PC-3 (cell line): ENCODE measurements around the gene EIF3I. TPM values are rescaled to one million over a fixed set of nuclear protein-coding genes. Genes with fewer than 3 reads are reported as not detected.

Experiments
- ATAC-seq: fragments of 200-7000 bp; cut with Tn5 transposase; 2 replicates; pipeline ENCODE4 v1.9.1; 2020; ENCODE audit warnings: mild to moderate bottlenecking, moderate library complexity
- BruUV-seq: library from RNA; stranded (reverse); fragments of 400-500 nt; replicated peaks from 2 replicates; lab custom pipeline; 2021; lab: Mats Ljungman, UMichigan
- CTCF ChIA-PET: fragments of 300-600 bp; sonication (Branson Sonifier 250); formaldehyde crosslinking; loops from one replicate; lab custom pipeline; 2022; ENCODE audit warnings: antibody characterized with exemption; lab: Charles Lee
- POLR2A ChIA-PET: fragments of 300-600 bp; sonication (Branson Sonifier 250); formaldehyde crosslinking; loops from one replicate; lab custom pipeline; 2022; ENCODE audit warnings: antibody characterized with exemption; ENCODE audit not compliant: unreplicated experiment; lab: Charles Lee
- DNase-seq: peaks from one replicate; pipeline ENCODE4 v3.0.0-alpha.2; 2015
- H2AFZ ChIP-seq: fragments of 300-600 bp; sonication (generic); 2 replicates; pipeline ENCODE4 v1.6.0; 2016; ENCODE audit warnings: antibody characterized with exemption, low read length
- H3F3A ChIP-seq: fragments of 300-600 bp; sonication (generic); one replicate; pipeline ENCODE4 v1.6.0; 2017; ENCODE audit warnings: antibody characterized with exemption, low read length, control low read depth, mild to moderate bottlenecking; ENCODE audit not compliant: unreplicated experiment
- H3K27ac ChIP-seq: fragments of 300-600 bp; sonication (generic); 2 replicates; pipeline ENCODE4 v1.5.1; 2016; ENCODE audit warnings: mild to moderate bottlenecking, low read length
- H3K27me3 ChIP-seq: fragments of 300-600 bp; sonication (generic); 2 replicates; pipeline ENCODE4 v1.6.1; 2016; ENCODE audit warnings: low read length, mixed read lengths
- H3K36me3 ChIP-seq: fragments of 300-600 bp; sonication (generic); 2 replicates; pipeline ENCODE4 v1.6.1; 2016; ENCODE audit warnings: low read depth, mixed run types, low read length, mixed read lengths
- H3K4me1 ChIP-seq: fragments of 300-600 bp; sonication (generic); 2 replicates; pipeline ENCODE4 v1.5.1; 2016; ENCODE audit warnings: low read length; ENCODE audit not compliant: insufficient read depth
- H3K4me2 ChIP-seq: fragments of 300-600 bp; sonication (generic); 2 replicates; pipeline ENCODE4 v1.6.0; 2016; ENCODE audit warnings: low read length
- H3K4me3 ChIP-seq: fragments of 300-600 bp; sonication (generic); 2 replicates; pipeline ENCODE4 v1.5.1; 2016; ENCODE audit warnings: mild to moderate bottlenecking, low read length, mixed read lengths
- H3K79me2 ChIP-seq: fragments of 300-600 bp; sonication (generic); 2 replicates; pipeline ENCODE4 v1.6.1; 2017; ENCODE audit warnings: low read length, mixed read lengths
- H3K9ac ChIP-seq: fragments of 300-600 bp; sonication (generic); 2 replicates; pipeline ENCODE4 v1.6.0; 2016; ENCODE audit warnings: mild to moderate bottlenecking, low read length
- H3K9me2 ChIP-seq: fragments of 300-600 bp; sonication (generic); replicated peaks from 2 replicates; pipeline ENCODE4 v1.6.1; 2016; ENCODE audit warnings: mixed run types, low read length, mixed read lengths
- H3K9me3 ChIP-seq: fragments of 300-600 bp; sonication (generic); 2 replicates; pipeline ENCODE4 v1.6.1; 2016; ENCODE audit warnings: low read length, mixed read lengths
- H4K20me1 ChIP-seq: fragments of 300-600 bp; sonication (generic); 2 replicates; pipeline ENCODE4 v1.6.1; 2016; ENCODE audit warnings: low read length, mixed read lengths
- EZH2 ChIP-seq: fragments of 300-600 bp; sonication (generic); IDR thresholded peaks from one replicate; pipeline ENCODE4 v1.6.1; 2017; ENCODE audit warnings: antibody characterized with exemption, mild to moderate bottlenecking, low read length; ENCODE audit not compliant: unreplicated experiment
- EZH2phosphoT487 ChIP-seq: fragments of 300-600 bp; sonication (generic); IDR thresholded peaks from 2 replicates; pipeline ENCODE4 v1.6.1; 2018; ENCODE audit warnings: mild to moderate bottlenecking, antibody characterized with exemption, low read length, borderline replicate concordance
- intact Hi-C: fragments of 100-400 bp; cut with micrococcal nuclease; formaldehyde crosslinking; loops from 2 replicates; pipeline ENCODE4 v1.9.0; 2023
- total RNA-seq: library from RNA; depleted of rRNA; stranded (reverse); fragments of >200 nt; gene quantifications from 2 replicates; pipeline ENCODE4 v1.2.3, GENCODE V29; 2014
- TF ChIP-seq, protein P1 (sequence below): fragments of 300-600 bp; sonication (generic); conservative IDR thresholded peaks from 2 replicates; pipeline ENCODE4 v1.5.1; 2017; ENCODE audit warnings: antibody characterized with exemption, low read depth, mild to moderate bottlenecking, low read length

EIF3I gene
- total RNA-seq, 1 experiment from 2014 or later = 442 TPM

GRCh38 chr1:32195972-32196823 is 26.0 kb upstream of the EIF3I start:
- Histone ChIP-seq H3K79me2 (no peaks in the 10 kb centered on the region), H3K9me3 (no peaks in the 10 kb centered on the region), H3K4me1 (peaks cover 11% of the 10 kb centered on the region), H3K4me2 (no peak overlapping the region), H3K9me2 (no peaks in the 10 kb centered on the region), H3K27me3 (no peaks in the 10 kb centered on the region), H3K36me3 (peaks cover 55% of the 10 kb centered on the region), H3K9ac (no peak overlapping the region), H3F3A (no peaks in the 10 kb centered on the region), H4K20me1 (no peaks in the 10 kb centered on the region), H3K27ac (no peak overlapping the region), H3K4me3 (no peak overlapping the region), H2AFZ (no peak overlapping the region)
- POLR2A ChIA-PET = interaction anchor here (0.6 to 0.7 kb wide), 2 partner anchors 139 to 483 kb away, joined by 3 to 7 read pairs; no protein-coding TSS in a partner anchor
- TF ChIP-seq EZH2 = no peak
- TF ChIP-seq EZH2phosphoT487 = no peak
- TF ChIP-seq, protein P1, sequence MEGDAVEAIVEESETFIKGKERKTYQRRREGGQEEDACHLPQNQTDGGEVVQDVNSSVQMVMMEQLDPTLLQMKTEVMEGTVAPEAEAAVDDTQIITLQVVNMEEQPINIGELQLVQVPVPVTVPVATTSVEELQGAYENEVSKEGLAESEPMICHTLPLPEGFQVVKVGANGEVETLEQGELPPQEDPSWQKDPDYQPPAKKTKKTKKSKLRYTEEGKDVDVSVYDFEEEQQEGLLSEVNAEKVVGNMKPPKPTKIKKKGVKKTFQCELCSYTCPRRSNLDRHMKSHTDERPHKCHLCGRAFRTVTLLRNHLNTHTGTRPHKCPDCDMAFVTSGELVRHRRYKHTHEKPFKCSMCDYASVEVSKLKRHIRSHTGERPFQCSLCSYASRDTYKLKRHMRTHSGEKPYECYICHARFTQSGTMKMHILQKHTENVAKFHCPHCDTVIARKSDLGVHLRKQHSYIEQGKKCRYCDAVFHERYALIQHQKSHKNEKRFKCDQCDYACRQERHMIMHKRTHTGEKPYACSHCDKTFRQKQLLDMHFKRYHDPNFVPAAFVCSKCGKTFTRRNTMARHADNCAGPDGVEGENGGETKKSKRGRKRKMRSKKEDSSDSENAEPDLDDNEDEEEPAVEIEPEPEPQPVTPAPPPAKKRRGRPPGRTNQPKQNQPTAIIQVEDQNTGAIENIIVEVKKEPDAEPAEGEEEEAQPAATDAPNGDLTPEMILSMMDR = no peak
- no peak for ATAC-seq
- intact Hi-C loops = no loop called here
- DNase-seq = no peak
- BruUV-seq = TSS peak; percentile 15
- CTCF ChIA-PET = no interaction called here

- no TSS peak for BruUV-seq
- H3K36me3 ChIP-seq = peaks cover 46% of the 10 kb centered on the region
These were observed 25.1 kb upstream of the EIF3I start for GRCh38 chr1:32197074-32197473.

More at GRCh38 chr1:32197074-32197473, 25.1 kb upstream of the EIF3I start:
- Histone ChIP-seq H3K4me2 (no peak overlapping the region), H3K27ac (no peak overlapping the region), H3K9me2 (no peaks in the 10 kb centered on the region), H3K9me3 (no peaks in the 10 kb centered on the region), H3K4me1 (peaks cover 11% of the 10 kb centered on the region), H3K9ac (no peak overlapping the region), H3K79me2 (no peaks in the 10 kb centered on the region), H3K4me3 (no peak overlapping the region), H3K27me3 (no peaks in the 10 kb centered on the region), H3F3A (no peaks in the 10 kb centered on the region), H2AFZ (no peak overlapping the region), H4K20me1 (no peaks in the 10 kb centered on the region)
- no peak for DNase-seq
- no peak for ATAC-seq
- CTCF ChIA-PET = interaction anchor here (0.6 kb wide), 1 partner anchor 65 kb away, joined by 3 read pairs; no protein-coding TSS in a partner anchor
- TF ChIP-seq EZH2 = no peak
- TF ChIP-seq, protein P1 = no peak
- no peak for TF ChIP-seq EZH2phosphoT487
- intact Hi-C loops = no loop called here
- POLR2A ChIA-PET = no interaction called here
